GM23338 (cell line): Measurements from ENCODE around the gene EXOC2. TPM values are rescaled to one million over a fixed set of nuclear protein-coding genes. Genes with fewer than 3 reads are reported as not detected.

Experiments used
- ATAC-seq: fragments of 200-7000 bp; cut with Tn5 transposase; 3 replicates; pipeline ENCODE4 v1.9.1; 2020
- DNase-seq: peaks from one replicate; pipeline ENCODE4 v3.0.0-alpha.2; 2015; ENCODE audit warnings: low spot score
- H2AFZ ChIP-seq: fragments of 200-600 bp; sonication (generic); 2 replicates; pipeline ENCODE4 v1.8.0; 2016; ENCODE audit warnings: antibody characterized with exemption, mild to moderate bottlenecking, moderate library complexity
- H3F3A ChIP-seq: fragments of 200-600 bp; sonication (generic); replicated peaks from 2 replicates; pipeline ENCODE4 v1.8.0; 2017; ENCODE audit warnings: antibody characterized with exemption, mixed run types, low read depth
- H3K27ac ChIP-seq: fragments of 200-600 bp; sonication (generic); 2 replicates; pipeline ENCODE4 v1.6.1; 2016; ENCODE audit warnings: low read depth
- H3K27me3 ChIP-seq: fragments of 200-600 bp; sonication (generic); 2 replicates; pipeline ENCODE4 v1.8.0; 2016; ENCODE audit warnings: mild to moderate bottlenecking, mixed run types, moderate library complexity; ENCODE audit not compliant: insufficient read depth
- H3K36me3 ChIP-seq: fragments of 200-600 bp; sonication (generic); 2 replicates; pipeline ENCODE4 v1.8.0; 2016; ENCODE audit warnings: mild to moderate bottlenecking; ENCODE audit not compliant: insufficient read depth
- H3K4me1 ChIP-seq: fragments of 200-600 bp; sonication (generic); 2 replicates; pipeline ENCODE4 v1.8.0; 2016; ENCODE audit warnings: mild to moderate bottlenecking, moderate library complexity; ENCODE audit not compliant: insufficient read depth
- H3K4me2 ChIP-seq: fragments of 200-600 bp; sonication (generic); 2 replicates; pipeline ENCODE4 v1.7.1; 2017; ENCODE audit warnings: mixed run types
- H3K4me3 ChIP-seq: fragments of 200-600 bp; sonication (generic); 2 replicates; pipeline ENCODE4 v1.6.1; 2016; ENCODE audit warnings: mixed run types
- H3K79me2 ChIP-seq: fragments of 200-600 bp; sonication (generic); replicated peaks from 2 replicates; pipeline ENCODE4 v1.8.0; 2017; ENCODE audit warnings: mild to moderate bottlenecking; ENCODE audit not compliant: insufficient read depth
- H3K9me2 ChIP-seq: fragments of 200-600 bp; sonication (generic); 2 replicates; pipeline ENCODE4 v1.8.0; 2017; ENCODE audit not compliant: insufficient read depth
- H4K20me1 ChIP-seq: fragments of 200-600 bp; sonication (generic); replicated peaks from 2 replicates; pipeline ENCODE4 v1.8.0; 2017; ENCODE audit warnings: mild to moderate bottlenecking; ENCODE audit not compliant: insufficient read depth
- H3K27ac Mint-ChIP-seq: 2 replicates; pipeline ENCODE4 v1.8.0; 2020; ENCODE audit warnings: inconsistent platforms, mild to moderate bottlenecking, moderate library complexity, mixed read lengths
- H3K27me3 Mint-ChIP-seq: 3 replicates; pipeline ENCODE4 v1.8.0; 2022; ENCODE audit warnings: low read depth, mild to moderate bottlenecking, moderate library complexity, mixed read lengths, inconsistent platforms; ENCODE audit not compliant: insufficient read depth, poor library complexity
- H3K36me3 Mint-ChIP-seq: 3 replicates; pipeline ENCODE4 v1.8.0; 2021; ENCODE audit warnings: low read depth, mild to moderate bottlenecking, inconsistent platforms, moderate library complexity, mixed read lengths
- H3K4me1 Mint-ChIP-seq: 3 replicates; pipeline ENCODE4 v1.8.0; 2020; ENCODE audit warnings: mild to moderate bottlenecking, inconsistent platforms, mixed read lengths
- H3K4me3 Mint-ChIP-seq: 3 replicates; pipeline ENCODE4 v1.8.0; 2021; ENCODE audit warnings: moderate library complexity, mild to moderate bottlenecking, inconsistent platforms, mixed read lengths
- H3K9me3 Mint-ChIP-seq: 3 replicates; pipeline ENCODE4 v1.8.0; 2020; ENCODE audit warnings: moderate library complexity, mild to moderate bottlenecking, inconsistent platforms, mixed read lengths
- CREB1 ChIP-seq: fragments of 250-450 bp; sonication (Bioruptor Pico); IDR thresholded peaks from 2 replicates; pipeline ENCODE4 v1.5.0; 2020; ENCODE audit warnings: low read depth, mild to moderate bottlenecking, moderate library complexity
- EZH2 ChIP-seq: fragments of 200-600 bp; sonication (generic); IDR thresholded peaks from one replicate; pipeline ENCODE4 v1.8.0; 2017; ENCODE audit warnings: antibody characterized with exemption, mild to moderate bottlenecking, low read depth; ENCODE audit not compliant: unreplicated experiment
- EZH2phosphoT487 ChIP-seq: fragments of 200-600 bp; sonication (generic); IDR thresholded peaks from one replicate; pipeline ENCODE4 v1.8.1; 2018; ENCODE audit warnings: antibody characterized with exemption; ENCODE audit not compliant: unreplicated experiment
- JUNB ChIP-seq: IDR thresholded peaks from one replicate; pipeline ENCODE4 v1.6.1; 2016; ENCODE audit warnings: antibody characterized with exemption; ENCODE audit not compliant: unreplicated experiment
- NANOG ChIP-seq: IDR thresholded peaks from 2 replicates; pipeline ENCODE4 v1.6.1; 2016; ENCODE audit warnings: antibody characterized with exemption, borderline replicate concordance
- POLR2AphosphoS5 ChIP-seq: IDR thresholded peaks from 2 replicates; pipeline ENCODE4 v1.6.1; 2016; ENCODE audit warnings: antibody characterized with exemption, low read depth
- ZNF114 ChIP-seq: fragments of 250-450 bp; sonication (Bioruptor Pico); IDR thresholded peaks from 2 replicates; pipeline ENCODE4 v1.5.0; 2020; ENCODE audit warnings: mild to moderate bottlenecking, moderate library complexity
- ZNF331 ChIP-seq: fragments of 250-450 bp; sonication (Bioruptor Pico); IDR thresholded peaks from 2 replicates; pipeline ENCODE4 v1.5.0; 2020; ENCODE audit warnings: low read depth, mild to moderate bottlenecking, moderate library complexity
- polyA plus RNA-seq: library from polyadenylated mRNA; unstranded; fragments of >200 nt; fragmentation: Nextera tagmentation; extraction: Ambion mirVana; gene quantifications from 2 replicates; pipeline ENCODE4 v1.2.1, GENCODE V29; 2016
- total RNA-seq: library from RNA; depleted of rRNA; stranded (reverse); fragments of >200 nt; shearing (Covaris generic); gene quantifications from 2 replicates; pipeline ENCODE4 v1.2.3, GENCODE V29; 2014
- TF ChIP-seq, protein P1 (sequence below): IDR thresholded peaks from one replicate; pipeline ENCODE4 v1.6.1; 2018; ENCODE audit warnings: antibody characterized with exemption; ENCODE audit not compliant: unreplicated experiment
- TF ChIP-seq, protein P2 (sequence below): IDR thresholded peaks from 2 replicates; pipeline ENCODE4 v1.6.1; 2016; ENCODE audit warnings: antibody characterized with exemption
- TF ChIP-seq, protein P3 (sequence below): fragments of 250-450 bp; sonication (Bioruptor Pico); IDR thresholded peaks from 2 replicates; pipeline ENCODE4 v1.5.0; 2020; ENCODE audit warnings: mild to moderate bottlenecking, moderate library complexity
- TF ChIP-seq, protein P4 (sequence below), 2 experiments: fragments of 200-600 bp in 1 of 2; sonication (generic) in 1 of 2; conservative IDR thresholded peaks; 2 replicates each; pipeline versions ENCODE4 v1.5.1 to v1.6.1; 2016 to 2017; ENCODE audit warnings: antibody characterized with exemption in 2 of 2, low read depth in 2 of 2, mild to moderate bottlenecking in 2 of 2, moderate library complexity in 1 of 2

EXOC2 gene
- total and polyA plus RNA-seq, 2 experiments from 2014 or later: 28.7 to 93.6 TPM

DNA sequence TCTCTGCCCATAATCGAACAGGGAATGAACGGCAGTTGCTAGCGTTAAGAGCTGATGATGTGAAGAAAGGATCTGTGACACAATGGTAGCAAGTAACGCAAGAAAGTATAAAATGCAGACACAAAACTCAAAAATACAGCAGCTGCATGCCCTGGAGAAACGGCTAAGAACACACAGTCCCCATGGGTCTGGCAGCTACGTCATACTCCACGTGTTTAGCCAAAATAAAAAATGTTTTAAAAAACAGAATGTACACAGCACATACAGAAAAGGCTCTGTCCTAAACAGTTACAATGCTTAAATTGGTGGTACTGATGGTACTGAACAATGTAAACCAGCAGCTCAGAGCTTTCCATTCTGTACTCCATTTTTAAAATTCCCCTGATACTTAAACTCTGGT, 70.5 kb downstream of the EXOC2 start (continued):
- no peak for TF ChIP-seq EZH2
- TF ChIP-seq, protein P1, sequence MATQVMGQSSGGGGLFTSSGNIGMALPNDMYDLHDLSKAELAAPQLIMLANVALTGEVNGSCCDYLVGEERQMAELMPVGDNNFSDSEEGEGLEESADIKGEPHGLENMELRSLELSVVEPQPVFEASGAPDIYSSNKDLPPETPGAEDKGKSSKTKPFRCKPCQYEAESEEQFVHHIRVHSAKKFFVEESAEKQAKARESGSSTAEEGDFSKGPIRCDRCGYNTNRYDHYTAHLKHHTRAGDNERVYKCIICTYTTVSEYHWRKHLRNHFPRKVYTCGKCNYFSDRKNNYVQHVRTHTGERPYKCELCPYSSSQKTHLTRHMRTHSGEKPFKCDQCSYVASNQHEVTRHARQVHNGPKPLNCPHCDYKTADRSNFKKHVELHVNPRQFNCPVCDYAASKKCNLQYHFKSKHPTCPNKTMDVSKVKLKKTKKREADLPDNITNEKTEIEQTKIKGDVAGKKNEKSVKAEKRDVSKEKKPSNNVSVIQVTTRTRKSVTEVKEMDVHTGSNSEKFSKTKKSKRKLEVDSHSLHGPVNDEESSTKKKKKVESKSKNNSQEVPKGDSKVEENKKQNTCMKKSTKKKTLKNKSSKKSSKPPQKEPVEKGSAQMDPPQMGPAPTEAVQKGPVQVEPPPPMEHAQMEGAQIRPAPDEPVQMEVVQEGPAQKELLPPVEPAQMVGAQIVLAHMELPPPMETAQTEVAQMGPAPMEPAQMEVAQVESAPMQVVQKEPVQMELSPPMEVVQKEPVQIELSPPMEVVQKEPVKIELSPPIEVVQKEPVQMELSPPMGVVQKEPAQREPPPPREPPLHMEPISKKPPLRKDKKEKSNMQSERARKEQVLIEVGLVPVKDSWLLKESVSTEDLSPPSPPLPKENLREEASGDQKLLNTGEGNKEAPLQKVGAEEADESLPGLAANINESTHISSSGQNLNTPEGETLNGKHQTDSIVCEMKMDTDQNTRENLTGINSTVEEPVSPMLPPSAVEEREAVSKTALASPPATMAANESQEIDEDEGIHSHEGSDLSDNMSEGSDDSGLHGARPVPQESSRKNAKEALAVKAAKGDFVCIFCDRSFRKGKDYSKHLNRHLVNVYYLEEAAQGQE: no peak

DNA sequence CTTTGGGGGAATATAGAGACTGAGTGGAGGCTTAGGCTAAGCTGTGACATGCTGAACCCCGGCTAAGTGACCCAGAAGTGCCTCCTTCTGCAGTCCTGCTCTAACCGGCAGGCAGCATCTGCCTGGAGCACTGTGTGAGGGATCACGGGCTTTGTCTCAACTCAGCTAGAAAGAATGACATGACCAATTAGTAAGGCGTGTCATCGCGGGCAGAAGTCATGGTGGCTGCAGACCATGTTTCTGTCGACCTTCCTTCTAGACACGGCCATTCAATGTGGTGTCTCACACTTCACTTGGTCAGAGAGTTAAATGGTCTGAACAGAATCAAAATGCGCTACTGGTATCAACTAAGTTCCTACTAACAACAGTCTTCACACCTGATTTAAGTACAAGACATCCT, 71.0 kb downstream of the EXOC2 start:
- Histone ChIP-seq H3K27me3 (no peaks in the 10 kb centered on the region), H3K9me2 (no peaks in the 10 kb centered on the region), H3K79me2 (peaks cover 44% of the 10 kb centered on the region), H3K36me3 (no peaks in the 10 kb centered on the region; the same call in 1 of the 2 replicates), H2AFZ (no peak overlapping the region), H4K20me1 (no peaks in the 10 kb centered on the region), H3K27ac (no peak overlapping the region), H3K4me3 (no peak overlapping the region), H3K4me1 (peaks cover 31% of the 10 kb centered on the region), H3F3A (no peaks in the 10 kb centered on the region), H3K4me2 (no peak overlapping the region; the same call in 1 of the 2 replicates)
- no peak overlapping the region for H3K4me3 Mint-ChIP-seq
- no peak for ATAC-seq
- TF ChIP-seq ZNF114 (no peak), EZH2phosphoT487 (no peak), JUNB (no peak), POLR2AphosphoS5 (no peak), CREB1 (CRISPR knock-in tag) (no peak), NANOG (no peak), ZNF331 (no peak)
- TF ChIP-seq, protein P2, sequence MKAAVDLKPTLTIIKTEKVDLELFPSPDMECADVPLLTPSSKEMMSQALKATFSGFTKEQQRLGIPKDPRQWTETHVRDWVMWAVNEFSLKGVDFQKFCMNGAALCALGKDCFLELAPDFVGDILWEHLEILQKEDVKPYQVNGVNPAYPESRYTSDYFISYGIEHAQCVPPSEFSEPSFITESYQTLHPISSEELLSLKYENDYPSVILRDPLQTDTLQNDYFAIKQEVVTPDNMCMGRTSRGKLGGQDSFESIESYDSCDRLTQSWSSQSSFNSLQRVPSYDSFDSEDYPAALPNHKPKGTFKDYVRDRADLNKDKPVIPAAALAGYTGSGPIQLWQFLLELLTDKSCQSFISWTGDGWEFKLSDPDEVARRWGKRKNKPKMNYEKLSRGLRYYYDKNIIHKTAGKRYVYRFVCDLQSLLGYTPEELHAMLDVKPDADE: no peak
- TF ChIP-seq, protein P3, sequence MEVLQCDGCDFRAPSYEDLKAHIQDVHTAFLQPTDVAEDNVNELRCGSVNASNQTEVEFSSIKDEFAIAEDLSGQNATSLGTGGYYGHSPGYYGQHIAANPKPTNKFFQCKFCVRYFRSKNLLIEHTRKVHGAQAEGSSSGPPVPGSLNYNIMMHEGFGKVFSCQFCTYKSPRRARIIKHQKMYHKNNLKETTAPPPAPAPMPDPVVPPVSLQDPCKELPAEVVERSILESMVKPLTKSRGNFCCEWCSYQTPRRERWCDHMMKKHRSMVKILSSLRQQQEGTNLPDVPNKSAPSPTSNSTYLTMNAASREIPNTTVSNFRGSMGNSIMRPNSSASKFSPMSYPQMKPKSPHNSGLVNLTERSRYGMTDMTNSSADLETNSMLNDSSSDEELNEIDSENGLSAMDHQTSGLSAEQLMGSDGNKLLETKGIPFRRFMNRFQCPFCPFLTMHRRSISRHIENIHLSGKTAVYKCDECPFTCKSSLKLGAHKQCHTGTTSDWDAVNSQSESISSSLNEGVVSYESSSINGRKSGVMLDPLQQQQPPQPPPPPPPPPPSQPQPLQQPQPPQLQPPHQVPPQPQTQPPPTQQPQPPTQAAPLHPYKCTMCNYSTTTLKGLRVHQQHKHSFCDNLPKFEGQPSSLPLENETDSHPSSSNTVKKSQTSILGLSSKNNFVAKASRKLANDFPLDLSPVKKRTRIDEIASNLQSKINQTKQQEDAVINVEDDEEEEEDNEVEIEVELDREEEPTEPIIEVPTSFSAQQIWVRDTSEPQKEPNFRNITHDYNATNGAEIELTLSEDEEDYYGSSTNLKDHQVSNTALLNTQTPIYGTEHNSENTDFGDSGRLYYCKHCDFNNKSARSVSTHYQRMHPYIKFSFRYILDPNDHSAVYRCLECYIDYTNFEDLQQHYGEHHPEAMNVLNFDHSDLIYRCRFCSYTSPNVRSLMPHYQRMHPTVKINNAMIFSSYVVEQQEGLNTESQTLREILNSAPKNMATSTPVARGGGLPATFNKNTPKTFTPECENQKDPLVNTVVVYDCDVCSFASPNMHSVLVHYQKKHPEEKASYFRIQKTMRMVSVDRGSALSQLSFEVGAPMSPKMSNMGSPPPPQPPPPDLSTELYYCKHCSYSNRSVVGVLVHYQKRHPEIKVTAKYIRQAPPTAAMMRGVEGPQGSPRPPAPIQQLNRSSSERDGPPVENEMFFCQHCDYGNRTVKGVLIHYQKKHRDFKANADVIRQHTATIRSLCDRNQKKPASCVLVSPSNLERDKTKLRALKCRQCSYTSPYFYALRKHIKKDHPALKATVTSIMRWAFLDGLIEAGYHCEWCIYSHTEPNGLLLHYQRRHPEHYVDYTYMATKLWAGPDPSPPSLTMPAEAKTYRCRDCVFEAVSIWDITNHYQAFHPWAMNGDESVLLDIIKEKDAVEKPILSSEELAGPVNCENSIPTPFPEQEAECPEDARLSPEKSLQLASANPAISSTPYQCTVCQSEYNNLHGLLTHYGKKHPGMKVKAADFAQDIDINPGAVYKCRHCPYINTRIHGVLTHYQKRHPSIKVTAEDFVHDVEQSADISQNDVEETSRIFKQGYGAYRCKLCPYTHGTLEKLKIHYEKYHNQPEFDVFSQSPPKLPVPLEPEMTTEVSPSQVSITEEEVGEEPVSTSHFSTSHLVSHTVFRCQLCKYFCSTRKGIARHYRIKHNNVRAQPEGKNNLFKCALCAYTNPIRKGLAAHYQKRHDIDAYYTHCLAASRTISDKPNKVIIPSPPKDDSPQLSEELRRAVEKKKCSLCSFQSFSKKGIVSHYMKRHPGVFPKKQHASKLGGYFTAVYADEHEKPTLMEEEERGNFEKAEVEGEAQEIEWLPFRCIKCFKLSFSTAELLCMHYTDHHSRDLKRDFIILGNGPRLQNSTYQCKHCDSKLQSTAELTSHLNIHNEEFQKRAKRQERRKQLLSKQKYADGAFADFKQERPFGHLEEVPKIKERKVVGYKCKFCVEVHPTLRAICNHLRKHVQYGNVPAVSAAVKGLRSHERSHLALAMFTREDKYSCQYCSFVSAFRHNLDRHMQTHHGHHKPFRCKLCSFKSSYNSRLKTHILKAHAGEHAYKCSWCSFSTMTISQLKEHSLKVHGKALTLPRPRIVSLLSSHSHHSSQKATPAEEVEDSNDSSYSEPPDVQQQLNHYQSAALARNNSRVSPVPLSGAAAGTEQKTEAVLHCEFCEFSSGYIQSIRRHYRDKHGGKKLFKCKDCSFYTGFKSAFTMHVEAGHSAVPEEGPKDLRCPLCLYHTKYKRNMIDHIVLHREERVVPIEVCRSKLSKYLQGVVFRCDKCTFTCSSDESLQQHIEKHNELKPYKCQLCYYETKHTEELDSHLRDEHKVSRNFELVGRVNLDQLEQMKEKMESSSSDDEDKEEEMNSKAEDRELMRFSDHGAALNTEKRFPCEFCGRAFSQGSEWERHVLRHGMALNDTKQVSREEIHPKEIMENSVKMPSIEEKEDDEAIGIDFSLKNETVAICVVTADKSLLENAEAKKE: no peak
- TF ChIP-seq, protein P4, sequence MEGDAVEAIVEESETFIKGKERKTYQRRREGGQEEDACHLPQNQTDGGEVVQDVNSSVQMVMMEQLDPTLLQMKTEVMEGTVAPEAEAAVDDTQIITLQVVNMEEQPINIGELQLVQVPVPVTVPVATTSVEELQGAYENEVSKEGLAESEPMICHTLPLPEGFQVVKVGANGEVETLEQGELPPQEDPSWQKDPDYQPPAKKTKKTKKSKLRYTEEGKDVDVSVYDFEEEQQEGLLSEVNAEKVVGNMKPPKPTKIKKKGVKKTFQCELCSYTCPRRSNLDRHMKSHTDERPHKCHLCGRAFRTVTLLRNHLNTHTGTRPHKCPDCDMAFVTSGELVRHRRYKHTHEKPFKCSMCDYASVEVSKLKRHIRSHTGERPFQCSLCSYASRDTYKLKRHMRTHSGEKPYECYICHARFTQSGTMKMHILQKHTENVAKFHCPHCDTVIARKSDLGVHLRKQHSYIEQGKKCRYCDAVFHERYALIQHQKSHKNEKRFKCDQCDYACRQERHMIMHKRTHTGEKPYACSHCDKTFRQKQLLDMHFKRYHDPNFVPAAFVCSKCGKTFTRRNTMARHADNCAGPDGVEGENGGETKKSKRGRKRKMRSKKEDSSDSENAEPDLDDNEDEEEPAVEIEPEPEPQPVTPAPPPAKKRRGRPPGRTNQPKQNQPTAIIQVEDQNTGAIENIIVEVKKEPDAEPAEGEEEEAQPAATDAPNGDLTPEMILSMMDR (conservative IDR thresholded peaks at IDR 0.05; ENCODE audit: low read depth in 2 of 2): no peak
- DNase-seq: no peak
- H3K27ac Mint-ChIP-seq: peak overlapping the region; percentile 72; the same call in 1 of the 2 replicates
- H3K4me1 Mint-ChIP-seq: peaks cover 43% of the 10 kb centered on the region
- H3K9me3 Mint-ChIP-seq: no peaks in the 10 kb centered on the region
- H3K27me3 Mint-ChIP-seq: peaks cover 6% of the 10 kb centered on the region
- peaks cover 35% of the 10 kb centered on the region for H3K36me3 Mint-ChIP-seq
